ENCODE results near the gene SLC27A3. TPM values are rescaled to one million over a fixed set of nuclear protein-coding genes. Genes with fewer than 3 reads are reported as not detected.
A peak's percentile ranks its signal among the peaks of the same experiment; 100 is the strongest.

SLC27A3 gene
- total and polyA plus RNA-seq, 10 of the 15 experiments (the other 5 are each of a cell fraction or from before 2014, with no cell fraction given): 2.6 to 18.1 (median 8.3) TPM

GRCh38 chr1:153783233-153784190, 8.3 kb downstream of the SLC27A3 start (continued):
- TF ChIP-seq RAD21 (IDR thresholded peaks at IDR 0.05; ENCODE audit: insufficient read depth, low read depth, low read length): no peak
- TF ChIP-seq BHLHE40 (IDR thresholded peaks at IDR 0.05; ENCODE audit: borderline replicate concordance in 1 of 2, low read depth in 2 of 2, low read length in 1 of 2): peak in 1 of 2 experiments; percentile 39; a peak in 1 of 4 replicates
- 0 out of 2 replicates have a peak, but pooled peaks have one; percentile 40 for TF ChIP-seq MLLT1 (IDR thresholded peaks at IDR 0.05)
- TF ChIP-seq CTCF (IDR thresholded peaks at IDR 0.05 in 2 of 3, conservative IDR thresholded peaks at IDR 0.05 in 1 of 3; ENCODE audit: control insufficient read depth in 2 of 3, extremely low read depth in 1 of 3, insufficient read depth in 1 of 3, low read depth in 3 of 3, low read length in 3 of 3): no peak
- TF ChIP-seq RCOR1 (conservative IDR thresholded peaks at IDR 0.05; ENCODE audit: low read depth, low read length): no peak
- no peak for TF ChIP-seq TCF12 (IDR thresholded peaks at IDR 0.05; ENCODE audit: low read depth, low read length)
- no peak for TF ChIP-seq KDM1A (IDR thresholded peaks at IDR 0.05; ENCODE audit: borderline replicate concordance)
- peak; percentile 90 for TF ChIP-seq POLR2AphosphoS5 (IDR thresholded peaks at IDR 0.05; ENCODE audit: low read length)
- no peak for TF ChIP-seq NR2C2 (IDR thresholded peaks at IDR 0.05; ENCODE audit: borderline replicate concordance, control insufficient read depth, insufficient read length, low read depth)
- TF ChIP-seq RB1 (IDR thresholded peaks at IDR 0.05; ENCODE audit: borderline replicate concordance): peak; percentile 96; the same call in 1 of the 2 replicates
- peak; percentile 46 for TF ChIP-seq RUNX3 (IDR thresholded peaks at IDR 0.05; ENCODE audit: low read length)
- peak; percentile 72 for TF ChIP-seq NRF1 (conservative IDR thresholded peaks at IDR 0.05; ENCODE audit: low read depth, low read length)
- no peak for TF ChIP-seq REST (IDR thresholded peaks at IDR 0.05; ENCODE audit: low read depth, low read length)
- peak; percentile 42; the same call in 1 of the 2 replicates for TF ChIP-seq SIN3A (IDR thresholded peaks at IDR 0.05; ENCODE audit: low read depth, low read length)
- no peak for TF ChIP-seq PBX3 (IDR thresholded peaks at IDR 0.05; ENCODE audit: insufficient replicate concordance, low read depth, low read length)
- TF ChIP-seq IRF5 (IDR thresholded peaks at IDR 0.05; ENCODE audit: borderline replicate concordance): no peak
- peak; percentile 69 for TF ChIP-seq SMAD1 (IDR thresholded peaks at IDR 0.05; ENCODE audit: low read depth, partially characterized antibody)
- no peak for TF ChIP-seq MEF2A (IDR thresholded peaks at IDR 0.05; ENCODE audit: insufficient read depth, low read depth, low read length)

All from GM12878 (cell line).